ENCODE results near the gene RXRA.
A peak's percentile ranks its signal among the peaks of the same experiment; 100 is the strongest.

Gene RXRA

DNA sequence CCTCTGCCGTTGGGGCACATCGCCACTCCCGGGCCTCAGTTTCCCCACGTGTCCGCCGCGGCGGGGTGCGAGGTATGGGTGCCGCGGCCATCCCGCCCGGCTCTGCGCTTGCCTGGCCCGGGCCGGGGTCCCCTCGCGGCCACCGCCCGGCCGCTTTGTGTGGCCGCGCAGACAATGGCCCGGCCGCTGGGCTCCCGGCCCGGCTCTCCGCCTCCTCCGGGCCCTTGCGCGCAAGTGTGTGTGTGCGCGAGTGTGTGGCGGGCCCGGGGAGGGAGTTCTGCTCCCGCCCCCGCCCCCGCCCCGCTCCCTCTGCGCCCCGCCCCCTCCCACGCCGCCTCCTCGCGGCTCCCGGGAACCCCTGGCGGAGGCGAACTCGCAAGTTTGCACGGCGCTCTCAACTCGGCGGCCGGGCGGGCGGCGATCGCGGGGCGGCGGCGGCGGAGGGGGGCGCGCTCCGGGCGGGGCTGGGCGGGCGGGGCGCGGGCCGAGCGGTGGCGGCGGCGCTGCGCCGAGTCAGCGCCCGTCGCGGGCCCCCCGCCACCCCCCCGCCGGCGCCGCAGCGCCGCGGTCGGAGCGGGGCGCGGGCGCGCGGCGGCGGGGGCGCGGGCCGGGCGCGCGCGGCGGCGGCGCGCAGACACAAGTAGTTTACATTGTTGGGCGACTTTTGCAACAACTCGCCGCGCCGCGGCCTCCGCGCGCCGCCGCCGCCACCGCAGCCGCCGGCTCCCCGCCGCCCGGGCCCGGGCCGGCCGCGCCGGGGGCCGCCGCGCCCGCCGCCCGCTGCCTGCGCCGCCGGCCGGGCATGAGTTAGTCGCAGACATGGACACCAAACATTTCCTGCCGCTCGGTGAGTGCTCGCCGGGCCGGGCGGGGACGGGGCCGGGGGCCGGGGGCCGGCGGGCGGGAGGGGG lies at the start of gene RXRA:
TSS of gene RXRA (plus strand) at position 643 of the 911 bp plus-strand sequence. CDS start at position 820, 177 bp downstream.
- no peak for DNase-seq

DNA sequence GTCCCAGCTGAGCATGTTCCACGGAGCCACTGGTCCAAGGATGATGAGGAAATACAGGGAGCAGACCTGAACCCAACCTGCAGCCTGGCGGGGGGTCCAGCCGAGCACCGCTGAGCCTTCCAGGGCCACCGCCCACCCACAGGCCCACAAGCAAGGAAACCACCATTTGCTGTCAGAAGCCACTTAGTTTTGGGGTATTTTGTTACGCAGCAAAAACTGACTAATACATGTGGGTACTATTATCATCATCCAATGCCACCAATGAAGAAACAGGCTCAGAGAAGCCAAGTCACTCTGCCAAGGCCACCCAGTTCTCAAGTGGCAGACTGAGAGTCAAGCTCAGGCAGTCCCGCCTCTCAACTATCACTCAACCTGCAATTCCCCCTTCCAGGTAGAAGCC lies 48.0 kb upstream of the RXRA start:
- no peak for DNase-seq

DNA sequence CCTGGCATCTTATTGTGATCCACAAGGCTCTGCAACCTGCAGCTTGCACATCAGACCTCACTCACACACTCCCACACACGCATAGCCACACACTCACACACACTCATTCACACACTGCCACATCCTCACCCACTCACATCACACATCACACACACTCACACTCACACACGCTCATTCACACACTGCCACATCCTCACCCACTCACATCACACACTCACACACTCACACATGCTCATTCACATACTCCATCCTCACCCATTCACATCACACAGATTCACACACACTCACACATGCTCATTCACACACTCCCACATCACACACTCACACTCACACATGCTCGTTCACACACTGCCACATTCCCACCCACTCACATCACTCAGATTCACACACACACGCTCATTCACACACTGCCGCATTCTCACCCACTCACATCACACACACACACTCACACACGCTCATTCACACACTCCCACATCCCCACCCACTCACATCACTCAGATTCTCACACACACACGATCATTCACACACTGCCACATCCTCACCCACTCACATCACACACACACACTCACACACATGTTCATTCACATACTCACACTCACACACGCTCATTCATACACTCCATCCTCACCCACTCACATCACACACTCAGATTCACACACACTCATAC lies 47.1 kb upstream of the RXRA start:
- DNase-seq = no peak

DNA sequence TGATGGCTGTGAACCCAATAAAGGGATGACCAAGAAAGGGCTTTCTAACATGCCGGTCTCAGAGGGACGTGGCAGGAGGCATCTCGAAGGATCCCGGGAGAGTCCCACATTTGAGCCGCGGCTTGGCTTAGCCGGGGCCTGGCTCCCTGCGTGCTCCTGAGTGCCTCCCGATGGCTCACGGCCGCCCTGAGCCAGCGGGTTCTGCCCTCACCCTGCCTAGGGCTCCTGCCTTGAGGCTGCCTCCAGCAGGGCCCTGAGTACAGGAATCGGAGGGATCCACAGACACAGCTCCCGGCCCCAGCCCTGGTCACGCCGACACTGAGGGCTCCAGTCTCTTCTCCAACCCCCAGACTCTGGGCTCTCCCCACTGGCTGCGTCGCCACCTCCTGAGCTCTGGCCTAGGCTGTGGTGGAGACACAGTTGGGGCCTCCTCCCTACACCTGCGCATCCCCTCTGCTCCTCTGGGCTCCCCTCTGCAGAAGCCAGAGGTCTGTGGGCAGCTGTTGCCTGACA lies 44.1 kb upstream of the RXRA start:
- DNase-seq = no peak

DNA sequence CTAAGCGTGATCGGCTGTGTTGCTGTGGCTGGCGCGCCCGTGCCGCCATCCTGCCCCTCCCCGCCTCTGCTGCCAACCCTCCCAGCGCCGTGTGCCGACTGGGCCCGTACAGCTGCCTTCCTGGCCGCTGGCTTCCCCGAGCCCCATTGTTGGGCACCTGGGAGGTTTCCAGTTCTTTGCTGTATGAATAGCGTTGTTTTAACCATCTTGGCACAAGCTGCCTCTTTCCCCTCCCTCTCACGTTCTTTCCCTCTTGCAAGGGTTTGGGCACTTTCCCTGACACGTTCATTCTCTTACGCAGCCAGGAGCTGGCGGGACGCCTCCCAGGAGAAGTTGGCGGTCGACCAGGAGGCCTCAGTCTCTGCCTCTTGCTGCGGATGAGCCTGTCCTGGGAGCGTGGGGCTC lies 43.1 kb upstream of the RXRA start:
- DNase-seq = peak; percentile 32

DNA sequence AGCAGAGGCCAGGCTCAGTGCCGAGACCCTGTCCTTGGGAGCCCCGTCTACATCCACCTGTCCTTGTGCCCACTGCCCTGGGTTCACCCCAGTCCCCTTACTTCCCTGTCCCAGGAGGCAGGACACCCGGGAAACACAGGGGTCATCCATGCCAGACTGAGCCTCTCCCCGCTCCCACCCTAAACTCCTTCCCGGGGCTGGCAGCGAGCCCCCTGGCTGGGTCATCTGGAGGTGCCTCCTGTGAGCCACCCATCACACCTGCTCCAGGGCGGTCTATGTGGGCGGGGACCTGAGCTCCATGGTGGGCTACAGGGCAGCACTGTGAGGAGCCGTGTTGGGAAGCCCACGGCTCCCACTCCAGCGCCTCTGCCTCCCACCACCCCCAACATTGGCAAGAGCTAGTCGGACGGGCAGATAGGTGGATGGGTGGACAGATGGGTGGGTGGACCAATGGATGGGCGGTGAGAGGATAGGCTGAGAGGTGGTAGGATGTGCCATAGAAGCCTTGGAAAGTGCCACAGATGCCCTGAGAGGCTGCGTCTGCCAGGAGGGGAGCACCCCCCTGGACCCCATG lies 42.5 kb upstream of the RXRA start:
- no peak for DNase-seq

DNA sequence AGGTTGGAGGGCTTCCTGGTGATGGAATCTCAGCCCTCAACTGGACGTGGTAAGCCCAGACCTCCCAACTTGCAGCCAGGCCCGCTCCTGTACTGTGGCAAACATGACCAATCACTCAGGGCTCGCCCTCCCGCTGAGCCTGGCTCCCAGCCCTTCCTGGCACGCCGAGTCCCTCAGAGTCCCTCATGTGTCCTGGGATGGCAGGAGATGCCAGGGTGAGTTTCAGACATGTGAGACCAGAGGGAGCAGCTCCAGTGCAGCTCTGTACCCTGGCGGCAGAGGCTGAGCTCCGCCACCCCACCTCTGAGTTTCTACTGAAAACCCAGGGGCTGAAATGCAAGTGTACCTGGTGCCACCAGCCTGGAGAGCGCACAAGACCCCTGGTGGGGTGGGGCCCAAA lies 42.0 kb upstream of the RXRA start:
- DNase-seq = no peak

DNA sequence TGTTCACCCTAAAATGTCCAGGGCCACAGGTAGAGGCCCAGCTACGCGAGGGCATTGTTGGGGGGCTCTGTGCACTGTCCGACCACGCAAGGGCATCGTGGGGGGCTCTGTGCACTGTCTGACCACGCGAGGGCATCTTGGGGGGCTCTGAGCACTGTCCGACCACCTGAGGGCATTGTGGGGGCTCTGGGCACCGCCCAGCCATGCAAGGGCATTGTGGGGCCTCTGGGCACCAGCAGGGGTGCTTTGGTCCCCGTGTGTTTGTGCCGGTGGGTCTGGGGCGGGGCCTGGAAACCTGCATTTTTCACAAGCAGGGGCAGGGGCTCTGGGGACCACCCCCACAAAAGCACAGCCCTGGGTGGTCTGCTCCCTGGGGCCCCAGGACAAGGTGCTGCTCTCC lies 41.5 kb upstream of the RXRA start:
- no peak for DNase-seq

DNA sequence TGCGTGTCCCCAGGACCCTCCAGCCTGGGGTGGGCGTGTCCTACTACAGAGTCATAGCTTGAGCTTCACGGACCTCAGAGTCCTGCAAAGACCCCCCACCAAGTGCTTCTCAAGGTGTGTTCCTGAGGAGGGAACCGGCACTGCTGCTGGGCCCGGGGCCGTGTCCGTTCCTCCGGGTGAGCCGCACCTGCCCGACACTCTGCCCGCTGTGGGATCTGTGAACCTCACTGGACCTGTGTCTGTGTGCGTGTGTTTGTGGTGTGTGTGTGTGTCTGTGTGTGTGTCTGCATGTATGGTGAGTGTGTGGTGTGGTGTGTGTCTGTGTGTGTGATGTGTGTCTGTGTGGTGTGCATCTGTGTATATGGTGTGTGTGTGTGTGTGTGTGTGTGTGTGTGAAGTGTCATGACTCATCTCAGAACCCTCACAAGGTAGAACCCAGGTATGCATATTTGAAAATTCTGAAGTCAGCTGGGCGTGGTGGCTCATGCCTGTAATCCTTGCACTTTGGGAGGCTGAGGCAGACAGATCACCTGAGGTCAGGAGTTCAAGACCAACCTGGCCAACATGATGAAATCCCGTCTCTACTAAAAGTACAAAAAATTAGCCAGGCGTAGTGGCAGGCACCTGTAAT lies 40.9 kb upstream of the RXRA start:
- DNase-seq = no peak

DNA sequence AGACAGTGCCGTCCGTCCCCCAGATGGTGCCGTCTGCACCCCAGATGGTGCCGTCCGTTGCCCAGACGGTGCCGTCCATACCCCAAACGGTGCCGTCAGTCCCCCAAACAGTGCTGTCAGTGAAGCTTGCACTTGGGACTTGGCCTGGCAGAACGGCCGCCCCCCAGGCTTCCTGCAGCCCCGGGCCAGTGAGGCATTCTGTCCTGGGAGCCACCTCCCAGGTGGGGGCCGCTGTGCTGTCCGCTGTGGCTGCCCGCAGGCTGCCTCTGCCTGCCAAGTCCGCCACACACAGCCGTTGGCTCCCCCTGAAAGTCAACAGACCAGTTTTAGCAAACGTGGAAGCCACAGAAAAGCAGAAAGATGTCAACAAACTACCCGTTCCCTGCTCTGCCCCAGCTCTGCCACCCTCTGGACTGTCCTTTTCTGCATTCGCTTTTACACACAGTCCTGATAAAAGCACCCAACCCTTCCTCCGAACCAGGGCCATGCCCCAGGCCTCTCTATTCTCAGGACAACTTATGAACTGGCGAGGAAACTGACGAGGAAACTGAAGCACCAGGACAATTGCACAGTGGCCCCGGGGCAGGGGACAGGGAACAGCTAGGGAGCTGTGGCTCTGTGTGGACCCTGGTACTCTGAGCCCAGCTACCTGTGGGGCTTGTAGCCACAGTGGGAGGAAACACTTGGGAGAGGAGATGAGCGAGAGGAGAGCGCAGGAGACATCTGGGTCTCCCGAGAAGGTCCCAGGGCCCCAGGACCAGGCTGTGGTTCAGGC lies 39.6 kb upstream of the RXRA start:
- DNase-seq = no peak

DNA sequence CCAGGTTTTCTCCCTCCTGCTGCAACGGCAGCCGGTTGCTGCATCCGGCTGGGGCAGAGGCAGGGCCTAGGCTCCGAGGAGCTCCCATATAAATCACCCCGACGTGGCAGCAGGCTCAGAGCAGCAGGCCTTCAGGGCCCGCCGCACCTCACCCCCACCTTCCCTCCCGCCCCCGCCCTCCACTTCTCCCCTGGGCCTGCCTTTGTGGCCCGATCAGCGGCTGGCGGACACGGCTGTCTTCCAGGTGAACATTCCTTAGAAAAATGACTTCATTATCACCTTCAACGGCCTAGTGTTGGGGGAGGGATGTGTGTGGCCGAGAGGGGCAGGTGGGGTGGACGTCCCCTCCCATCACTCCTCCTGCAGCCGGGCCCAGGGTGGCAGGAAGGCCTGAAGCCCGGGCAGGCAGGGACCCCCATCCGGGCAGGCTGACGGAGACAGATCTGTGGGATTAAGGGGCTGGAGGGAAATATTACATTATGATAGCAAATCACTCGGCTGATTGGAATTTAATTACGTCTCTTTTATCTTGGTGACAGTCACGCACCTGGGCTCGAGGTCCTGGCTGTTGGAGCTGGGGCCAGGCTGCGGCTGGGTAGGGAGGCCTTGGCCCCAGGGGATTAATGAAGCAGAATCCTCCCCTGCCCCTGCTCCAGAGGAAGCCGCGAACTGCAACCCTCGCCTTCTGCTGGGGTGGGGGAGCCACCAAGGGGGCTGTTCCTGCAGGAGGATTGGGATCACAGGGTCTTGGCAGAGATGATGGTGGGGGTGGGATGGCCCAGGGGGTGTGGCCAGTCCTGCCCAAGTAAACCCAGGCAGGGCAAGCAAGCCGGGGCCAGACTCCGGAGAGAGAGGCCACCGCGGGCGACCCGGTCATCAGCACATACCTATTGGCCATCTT lies 38.4 kb upstream of the RXRA start:
- no peak for DNase-seq

DNA sequence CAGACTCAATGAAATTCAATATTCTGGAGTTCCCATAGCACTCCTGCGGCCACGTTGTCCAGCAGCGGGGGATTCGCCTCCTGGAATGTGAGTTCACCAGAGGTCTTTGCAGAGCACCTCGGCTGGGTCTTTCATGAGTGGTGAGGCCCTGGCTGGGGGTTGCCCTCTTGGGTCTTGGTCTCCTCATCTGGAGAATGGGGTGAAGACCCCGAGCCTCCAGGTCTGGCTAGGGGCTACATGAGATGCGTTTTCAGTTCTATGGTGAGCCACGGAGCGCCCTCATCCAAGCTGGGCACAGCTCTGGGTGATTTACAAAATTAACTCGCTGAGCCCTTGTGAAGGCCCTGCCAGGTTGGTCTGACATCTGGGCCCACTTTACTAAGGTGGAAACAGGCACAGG lies 37.5 kb upstream of the RXRA start:
- no peak for DNase-seq

DNA sequence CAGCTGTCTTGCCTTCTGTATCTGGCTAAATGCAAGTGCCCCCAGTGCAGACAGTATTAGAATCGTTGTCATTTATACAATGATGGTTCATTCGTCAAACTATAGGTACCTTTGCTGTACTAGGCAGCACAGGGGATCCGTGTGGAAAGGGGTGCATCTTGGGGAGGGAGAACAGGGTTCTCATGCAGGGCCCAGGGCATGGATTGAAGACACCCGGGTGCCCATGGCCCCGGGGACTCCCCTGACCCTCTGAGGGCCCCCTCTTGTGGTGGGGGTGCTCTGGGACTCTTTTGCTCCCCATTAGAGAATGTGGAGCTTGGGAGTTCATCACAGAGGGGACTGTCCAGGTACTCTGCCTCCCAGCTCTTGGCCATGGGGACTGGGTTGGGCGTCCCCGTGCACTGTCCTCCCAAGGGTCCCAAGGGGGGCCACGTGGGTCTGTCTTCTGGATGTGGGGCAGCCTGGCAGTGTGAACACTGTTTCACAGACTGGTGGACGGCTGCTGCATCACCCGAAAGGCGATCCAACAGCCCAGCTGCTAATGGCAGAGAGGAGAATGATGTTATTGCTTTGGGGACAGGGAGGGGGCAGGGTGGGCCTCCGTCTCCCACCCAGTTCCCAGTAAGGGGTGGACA lies 36.9 kb upstream of the RXRA start:
- DNase-seq = no peak

DNA sequence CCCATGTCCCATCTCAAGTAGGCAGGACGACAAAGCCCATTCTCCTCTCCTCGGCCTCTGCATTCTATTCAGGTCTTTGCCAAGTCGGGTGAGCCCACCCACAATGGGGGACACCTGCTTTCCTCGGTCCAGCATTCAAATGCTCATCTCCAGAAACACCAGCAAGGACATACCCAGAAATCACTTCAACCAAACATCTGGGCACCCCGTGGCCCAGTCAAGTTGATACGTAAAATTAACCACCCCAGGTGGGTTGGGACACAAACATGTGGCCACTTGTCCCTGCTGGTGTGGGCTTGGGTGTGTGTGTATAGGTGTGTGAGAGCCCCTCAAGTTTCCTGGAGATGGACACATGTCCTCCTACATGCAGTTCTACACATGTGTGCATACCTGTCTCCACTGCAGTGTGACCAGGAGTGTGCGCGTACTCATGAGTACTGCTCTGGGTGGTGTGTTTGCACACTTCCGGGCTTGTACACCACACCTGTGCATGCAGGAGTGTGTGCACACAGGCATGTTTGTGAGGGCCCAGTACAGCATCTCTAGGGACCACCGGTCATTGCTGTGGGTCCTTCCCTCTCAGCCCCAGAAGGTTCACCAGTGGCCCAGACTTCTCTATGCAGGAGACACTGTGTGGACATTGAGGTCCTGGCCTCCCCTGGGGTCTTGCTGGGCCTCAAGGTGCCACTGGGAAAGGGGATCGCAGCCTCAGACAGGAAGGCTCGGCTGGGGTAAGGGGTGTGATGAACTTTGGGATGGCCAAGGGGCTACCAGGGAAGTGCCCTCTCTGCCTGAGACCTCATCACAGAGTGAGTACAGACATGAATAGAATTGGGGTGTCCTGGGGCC lies 35.4 kb upstream of the RXRA start:
- no peak for DNase-seq

DNA sequence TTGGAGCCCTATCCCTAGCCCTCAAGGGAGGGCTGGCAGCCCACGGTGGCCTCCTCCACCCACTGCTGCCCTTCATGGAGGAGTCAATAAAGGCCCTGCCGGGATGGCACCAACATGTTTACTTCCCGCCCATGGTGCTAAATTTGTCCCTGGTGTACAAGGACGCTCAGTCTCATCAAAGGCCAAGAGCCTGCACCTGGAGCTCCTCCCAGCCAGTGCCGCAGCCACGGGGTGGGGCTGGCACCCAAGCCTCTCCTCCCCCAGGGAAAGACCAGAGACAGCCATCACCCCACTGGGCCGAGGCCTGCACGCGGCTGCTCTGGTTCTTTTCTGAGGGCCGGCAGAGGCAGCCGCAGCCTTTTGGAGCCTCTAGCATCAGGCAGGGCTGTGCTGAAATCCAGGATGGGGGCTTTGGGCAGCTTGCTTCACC lies 34.8 kb upstream of the RXRA start:
- DNase-seq = no peak

DNA sequence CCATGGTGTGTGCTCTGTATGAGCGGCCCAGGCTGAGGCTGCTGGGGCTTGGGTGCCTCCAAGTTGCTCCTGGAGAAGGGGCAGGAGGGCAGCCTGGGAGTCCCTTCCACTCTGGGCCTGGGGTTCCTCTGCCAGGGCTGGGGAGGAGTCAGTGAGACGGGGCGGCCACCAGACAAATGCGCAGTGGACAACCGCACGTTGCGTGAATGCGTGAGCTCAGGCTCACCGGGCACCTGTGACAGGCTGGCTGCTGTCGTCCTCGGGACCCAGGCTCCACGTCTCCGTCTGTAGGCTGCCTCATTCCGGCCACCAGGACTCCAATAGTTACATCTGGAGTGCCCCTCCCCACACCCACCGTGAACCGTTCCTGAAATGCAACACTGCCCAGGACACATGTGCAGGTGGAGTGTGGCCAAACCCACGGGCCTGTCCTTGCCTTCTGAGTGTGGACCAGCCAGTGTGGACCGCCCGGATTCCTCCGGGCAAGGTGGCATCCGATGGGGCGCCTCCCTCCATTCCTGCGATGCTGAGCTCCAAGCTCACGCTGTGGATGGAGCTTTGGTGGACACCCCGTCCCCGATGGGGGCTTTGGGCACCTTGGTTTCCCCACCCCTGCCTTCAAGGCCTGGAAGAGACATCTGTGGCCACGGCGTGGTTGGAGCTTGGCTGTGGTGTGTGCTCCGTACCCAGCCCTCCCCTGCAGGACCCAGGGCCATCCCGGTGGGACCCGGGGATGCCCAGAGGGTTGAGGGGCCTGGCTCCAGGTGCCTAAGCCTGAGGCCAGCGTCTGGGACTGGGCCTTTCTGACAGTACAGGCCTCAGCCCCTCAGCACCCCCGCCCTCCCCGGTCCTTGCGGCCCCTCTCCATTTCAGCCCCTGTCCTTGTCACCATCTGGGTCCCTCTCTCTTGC lies 34.0 kb upstream of the RXRA start:
- no peak for DNase-seq

DNA sequence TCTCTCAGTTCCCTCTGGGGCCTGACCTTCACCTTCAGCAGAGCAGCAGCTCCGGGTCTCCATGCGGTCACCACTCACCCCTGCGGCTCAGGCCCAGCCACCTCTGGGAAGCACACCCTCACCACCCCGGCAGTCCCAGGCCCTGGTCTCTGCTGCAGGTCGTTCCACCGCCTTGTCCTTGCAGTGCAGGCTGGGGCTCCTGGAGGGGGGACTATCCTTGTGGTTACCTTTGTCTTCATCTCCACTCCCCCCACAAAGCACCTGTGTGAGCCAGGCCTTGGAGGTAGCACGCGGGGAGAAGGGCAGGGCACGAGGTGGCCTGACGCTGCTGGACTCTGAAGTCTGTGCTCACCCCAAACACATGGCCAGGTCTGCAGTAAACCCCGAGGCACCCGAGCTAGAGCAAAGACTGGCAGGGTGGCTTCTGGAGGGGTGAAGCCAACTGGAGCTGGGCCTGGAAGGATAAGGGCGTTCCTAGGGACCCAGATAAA lies 33.2 kb upstream of the RXRA start:
- no peak for DNase-seq

DNA sequence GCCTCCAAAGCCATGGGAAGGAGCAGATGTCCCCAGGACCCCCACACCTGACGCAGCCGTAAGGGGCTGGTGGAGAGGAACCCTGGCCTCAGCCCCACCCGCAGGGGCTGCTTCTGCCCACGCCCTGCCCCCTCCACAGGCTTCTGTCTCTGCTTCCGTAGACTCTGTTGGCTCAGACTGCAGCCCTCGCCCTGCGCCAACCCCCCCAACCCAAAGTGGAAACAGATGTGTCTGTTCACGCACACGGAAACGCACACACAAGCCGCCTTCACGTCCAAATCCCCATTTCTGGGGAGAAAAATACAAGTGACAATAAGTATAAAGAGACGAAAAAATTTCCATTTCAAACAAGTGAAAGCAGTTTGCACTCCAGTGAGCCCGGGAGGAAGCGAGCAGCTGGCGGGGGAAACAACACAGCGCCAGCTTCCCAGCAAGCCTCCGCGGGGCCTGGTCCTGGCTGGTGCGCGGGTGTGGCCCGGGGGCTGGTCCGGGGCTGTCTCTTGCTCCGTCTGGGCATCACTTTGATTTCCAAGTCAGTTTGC lies 32.6 kb upstream of the RXRA start:
- DNase-seq = no peak
